ENCODE measurements around the gene PIGS.
A peak's percentile ranks its signal among the peaks of the same experiment; 100 is the strongest.

Gene PIGS

GRCh38 chr17:28571361-28572122 lies at the start of gene PIGS:
Gene PIGS, minus strand, starts transcription at chr17:28571524. Its CDS starts 28 bp downstream, at chr17:28571496.
- ChIA-PET CTCF (interaction anchor here (0.6 to 1.6 kb wide), 5 partner anchors 20 to 155 kb away, joined by 3 to 5 read pairs (median 4); no protein-coding TSS in a partner anchor), POLR2A (interaction anchor here (0.6 to 3.6 kb wide), 27 partner anchors 9 to 236 kb away, joined by 3 to 35 read pairs (median 6); partner anchors contain the start of genes BLTP2, FOXN1, RPL23A and SDF2)
- DNase-seq (ENCODE audit: extremely low spot score) = peak; percentile 88

GRCh38 chr17:28620010-28620409 lies 48.7 kb upstream of the PIGS start:
- ChIA-PET CTCF (interaction anchor here (0.6 to 1.0 kb wide), 3 partner anchors 9 to 68 kb away, joined by 3 read pairs; no protein-coding TSS in a partner anchor), POLR2A (no interaction called here)
- DNase-seq (ENCODE audit: extremely low spot score) = no peak
- TF ChIP-seq HDGF (IDR thresholded peaks at IDR 0.05; ENCODE audit: borderline replicate concordance) (no peak), ARNT (IDR thresholded peaks at IDR 0.05) (no peak), L3MBTL2 (conservative IDR thresholded peaks at IDR 0.05) (no peak), TARDBP (IDR thresholded peaks at IDR 0.05) (no peak), FOXA1 (IDR thresholded peaks at IDR 0.05) (no peak), PKNOX1 (IDR thresholded peaks at IDR 0.05) (no peak), ZNF384 (IDR thresholded peaks at IDR 0.05) (no peak), FOXK2 (IDR thresholded peaks at IDR 0.05) (no peak), ELF4 (IDR thresholded peaks at IDR 0.05) (no peak), SUZ12 (IDR thresholded peaks at IDR 0.05) (no peak)

More at GRCh38 chr17:28571361-28572122, at the start of gene PIGS:
- TF ChIP-seq HDGF (IDR thresholded peaks at IDR 0.05; ENCODE audit: borderline replicate concordance) = no peak
- no peak for TF ChIP-seq CTBP1 (IDR thresholded peaks at IDR 0.05; ENCODE audit: borderline replicate concordance)
- TF ChIP-seq ELF4 (IDR thresholded peaks at IDR 0.05) = no peak
- no peak for TF ChIP-seq ARNT (IDR thresholded peaks at IDR 0.05)
- TF ChIP-seq ZNF384 (IDR thresholded peaks at IDR 0.05) = no peak
- TF ChIP-seq FOXA1 (IDR thresholded peaks at IDR 0.05) = no peak
- no peak for TF ChIP-seq L3MBTL2 (conservative IDR thresholded peaks at IDR 0.05)
- TF ChIP-seq PKNOX1 (IDR thresholded peaks at IDR 0.05) = no peak

GRCh38 chr17:28618464-28618863 lies 47.1 kb upstream of the PIGS start:
- ChIA-PET CTCF (interaction anchor here (0.6 to 1.6 kb wide), 3 partner anchors 25 to 153 kb away, joined by 3 to 5 read pairs (median 3); no protein-coding TSS in a partner anchor), POLR2A (no interaction called here)
- no peak for DNase-seq (ENCODE audit: extremely low spot score)
- no peak for TF ChIP-seq TARDBP (IDR thresholded peaks at IDR 0.05)
- no peak for TF ChIP-seq HDGF (IDR thresholded peaks at IDR 0.05; ENCODE audit: borderline replicate concordance)
- TF ChIP-seq SUZ12 (IDR thresholded peaks at IDR 0.05) = no peak
- TF ChIP-seq SP1 (IDR thresholded peaks at IDR 0.05) = no peak
- no peak for TF ChIP-seq ELF4 (IDR thresholded peaks at IDR 0.05)
- no peak for TF ChIP-seq LEF1 (IDR thresholded peaks at IDR 0.05; ENCODE audit: borderline replicate concordance)
- TF ChIP-seq FOXM1 (IDR thresholded peaks at IDR 0.05; ENCODE audit: borderline replicate concordance) = no peak
- TF ChIP-seq ZNF384 (IDR thresholded peaks at IDR 0.05) = no peak
- no peak for TF ChIP-seq FOXK2 (IDR thresholded peaks at IDR 0.05)

GRCh38 chr17:28616281-28616680 lies 45.0 kb upstream of the PIGS start:
- DNase-seq (ENCODE audit: extremely low spot score) = no peak
- POLR2A ChIA-PET = interaction anchor here (0.9 kb wide), 1 partner anchor 131 kb away, joined by 3 read pairs; no protein-coding TSS in a partner anchor
- no peak for TF ChIP-seq SP1 (IDR thresholded peaks at IDR 0.05)
- no peak for TF ChIP-seq TARDBP (IDR thresholded peaks at IDR 0.05)
- TF ChIP-seq ZNF384 (IDR thresholded peaks at IDR 0.05) = no peak
- TF ChIP-seq ELF4 (IDR thresholded peaks at IDR 0.05) = no peak
- no peak for TF ChIP-seq PKNOX1 (IDR thresholded peaks at IDR 0.05)
- TF ChIP-seq L3MBTL2 (conservative IDR thresholded peaks at IDR 0.05) = no peak
- no peak for TF ChIP-seq SUZ12 (IDR thresholded peaks at IDR 0.05)
- no peak for TF ChIP-seq FOXA1 (IDR thresholded peaks at IDR 0.05)
- TF ChIP-seq CTBP1 (IDR thresholded peaks at IDR 0.05; ENCODE audit: borderline replicate concordance) = no peak
- CTCF ChIA-PET = interaction anchor here (1.0 to 1.1 kb wide), 2 partner anchors 31 to 391 kb away, joined by 3 to 4 read pairs; no protein-coding TSS in a partner anchor

- DNase-seq (ENCODE audit: extremely low spot score) = no peak
- POLR2A ChIA-PET = interaction anchor here (0.9 kb wide), 2 partner anchors 10 to 130 kb away, joined by 3 read pairs; no protein-coding TSS in a partner anchor
- TF ChIP-seq SUZ12 (IDR thresholded peaks at IDR 0.05) (no peak), LEF1 (IDR thresholded peaks at IDR 0.05; ENCODE audit: borderline replicate concordance) (no peak), L3MBTL2 (conservative IDR thresholded peaks at IDR 0.05) (no peak)
- CTCF ChIA-PET = interaction anchor here (1.1 kb wide), 1 partner anchor 32 kb away, joined by 4 read pairs; no protein-coding TSS in a partner anchor
These were observed 44.1 kb upstream of the PIGS start for GRCh38 chr17:28615260-28615940.

GRCh38 chr17:28613931-28614381 lies 42.6 kb upstream of the PIGS start, which contains the start of gene RSKR:
Gene RSKR, minus strand, starts transcription at chr17:28614185. Its CDS starts 24 bp downstream, at chr17:28614161.
- DNase-seq (ENCODE audit: extremely low spot score) = no peak
- CTCF ChIA-PET = interaction anchor here (0.7 to 1.4 kb wide), 3 partner anchors 26 to 375 kb away, joined by 3 to 7 read pairs (median 4); no protein-coding TSS in a partner anchor
- POLR2A ChIA-PET = interaction anchor here (0.6 to 1.2 kb wide), 2 partner anchors 14 to 33 kb away, joined by 3 read pairs; no protein-coding TSS in a partner anchor
- TF ChIP-seq FOXA1 (IDR thresholded peaks at IDR 0.05) (no peak), FOXK2 (IDR thresholded peaks at IDR 0.05) (no peak), HDGF (IDR thresholded peaks at IDR 0.05; ENCODE audit: borderline replicate concordance) (no peak), FOXM1 (IDR thresholded peaks at IDR 0.05; ENCODE audit: borderline replicate concordance) (no peak), PKNOX1 (IDR thresholded peaks at IDR 0.05) (no peak), ARNT (IDR thresholded peaks at IDR 0.05) (no peak), CTBP1 (IDR thresholded peaks at IDR 0.05; ENCODE audit: borderline replicate concordance) (no peak), SP1 (IDR thresholded peaks at IDR 0.05) (no peak)

All from HEK293T (cell line).